Thymus (tissue), 11 donors: ENCODE results near the gene RPLP2. TPM values are rescaled to one million over a fixed set of nuclear protein-coding genes. Genes with fewer than 3 reads are reported as not detected.

Source experiments
- DNase-seq, 9 donors: peaks; one replicate each; pipeline ENCODE4 v3.0.0-alpha.2; 2013; ENCODE audit warnings: low spot score in 9 of 9, low read depth in 6 of 9, missing footprints in 1 of 9
- H3K27ac ChIP-seq, 2 donors: one replicate each; pipeline ENCODE4 v1.5.1; 2013; ENCODE audit warnings: control low read depth in 1 of 2, low read depth in 1 of 2, low read length in 1 of 2, mild to moderate bottlenecking in 1 of 2, moderate library complexity in 1 of 2
- H3K27me3 ChIP-seq, 2 donors: one replicate each; pipeline ENCODE4 v1.5.1; 2013; ENCODE audit warnings: low read length in 1 of 2; ENCODE audit not compliant: control insufficient read depth in 2 of 2, insufficient read depth in 1 of 2
- H3K36me3 ChIP-seq, 2 donors: one replicate each; pipeline ENCODE4 v1.5.1; 2013; ENCODE audit warnings: low read length in 1 of 2, mild to moderate bottlenecking in 1 of 2, moderate library complexity in 1 of 2; ENCODE audit not compliant: control insufficient read depth in 2 of 2, insufficient read depth in 2 of 2
- H3K4me1 ChIP-seq, 2 donors: one replicate each; pipeline ENCODE4 v1.5.1; 2013; ENCODE audit warnings: low read length in 2 of 2; ENCODE audit not compliant: control insufficient read depth in 2 of 2, insufficient read depth in 2 of 2
- H3K4me3 ChIP-seq, 2 donors: one replicate each; pipeline ENCODE4 v1.5.1; 2013; ENCODE audit warnings: low read length in 2 of 2, control low read depth in 1 of 2, mild to moderate bottlenecking in 1 of 2
- H3K9me3 ChIP-seq, 2 donors: one replicate each; pipeline ENCODE4 v1.5.1; 2013; ENCODE audit warnings: low read length in 1 of 2, mild to moderate bottlenecking in 1 of 2; ENCODE audit not compliant: control insufficient read depth in 2 of 2, insufficient read depth in 1 of 2
- WGBS: extraction: QIAGEN DNeasy Blood & Tissue Kit; methylation state at CpG from one replicate; pipeline ENCODE4 v1.1.7; 2013; 5-methylcytosine and 5-hydroxymethylcytosine counted together
- polyA plus RNA-seq: library from polyadenylated mRNA; stranded (reverse); fragments of 200-250 nt; gene quantifications from one replicate; pipeline ENCODE4 v1.2.3, GENCODE V29; 2013
- total RNA-seq: library from RNA; stranded (reverse); fragments of 120-200 nt; gene quantifications from one replicate; pipeline ENCODE4 v1.2.4, GENCODE V29; 2013
- donor health status: healthy.

Gene RPLP2
- total and polyA plus RNA-seq, 2 donors = 1,873 to 2,667 TPM

DNA sequence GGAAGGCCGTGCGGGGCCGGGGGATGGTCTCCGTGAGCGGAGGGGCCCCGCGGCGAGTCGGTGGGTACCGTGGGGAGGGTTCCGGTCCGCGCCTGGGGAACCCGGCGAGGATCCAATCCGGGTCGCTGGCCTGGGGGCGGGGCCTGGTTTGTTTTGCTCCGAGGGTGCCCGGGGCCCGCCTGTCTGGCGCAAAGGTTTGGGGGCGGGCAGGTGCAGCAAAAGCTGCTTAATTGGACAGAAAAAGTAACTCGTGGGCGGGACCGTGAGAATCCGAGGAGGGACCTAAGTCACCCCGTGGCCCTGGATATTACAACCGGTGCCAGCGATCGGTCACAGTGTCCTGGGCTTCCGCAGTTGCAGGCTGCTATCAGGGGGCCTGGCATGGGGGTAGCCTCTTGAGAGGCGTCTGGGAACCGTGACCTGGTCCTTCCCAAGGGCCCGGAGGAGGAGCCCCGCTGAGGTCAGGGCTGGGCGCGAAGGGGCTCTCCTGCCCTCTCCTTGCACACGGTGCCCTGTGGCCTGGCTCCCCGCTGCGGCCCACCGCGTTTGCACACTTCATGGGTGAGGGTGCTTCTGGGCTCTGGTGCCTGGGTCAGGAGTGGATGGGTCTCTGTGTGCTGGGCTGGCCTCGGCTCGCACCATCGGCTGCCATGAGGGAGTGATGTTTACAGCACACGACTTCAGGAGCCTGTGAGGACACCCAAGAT is 10.3 kb downstream of the RPLP2 start:
- peak in 8 of 9 donors; percentile 59 to 94 (median 88) for DNase-seq
- Histone ChIP-seq H3K4me3 (peak overlapping the region; percentile 52 to 95), H3K36me3 (peaks cover 17 to 42% of the 10 kb centered on the region in 2 donors), H3K9me3 (no peaks in the 10 kb centered on the region), H3K4me1 (peaks cover 12 to 30% of the 10 kb centered on the region in 2 donors), H3K27ac (peak overlapping the region; percentile 83 to 94), H3K27me3 (peaks cover 0 to 1% of the 10 kb centered on the region in 2 donors)
- 6% methylated on average over 47 of the region's 47 CpGs for WGBS

GRCh38 chr11:820655-821511 is 11.1 kb downstream of the RPLP2 start:
- Histone ChIP-seq H3K9me3 (no peaks in the 10 kb centered on the region), H3K4me1 (peaks cover 12 to 38% of the 10 kb centered on the region in 2 donors), H3K36me3 (peaks cover 18 to 43% of the 10 kb centered on the region in 2 donors), H3K4me3 (peak overlapping the region; percentile 52 to 95), H3K27me3 (peaks cover under 1 to 9% of the 10 kb centered on the region in 2 donors), H3K27ac (peak overlapping the region in 1 of 2 donors; percentile 70)
- WGBS = 88% methylated on average over 11 of the region's 11 CpGs
- no peak for DNase-seq

GRCh38 chr11:821512-822371 is 12.0 kb downstream of the RPLP2 start:
- Histone ChIP-seq H3K4me3 (no peak overlapping the region), H3K27ac (no peak overlapping the region), H3K36me3 (peaks cover 18 to 41% of the 10 kb centered on the region in 2 donors), H3K27me3 (peaks cover 7 to 18% of the 10 kb centered on the region in 2 donors), H3K9me3 (no peaks in the 10 kb centered on the region), H3K4me1 (peaks cover 12 to 47% of the 10 kb centered on the region in 2 donors)
- no peak for DNase-seq
- 82% methylated on average over 22 of the region's 22 CpGs for WGBS

DNA sequence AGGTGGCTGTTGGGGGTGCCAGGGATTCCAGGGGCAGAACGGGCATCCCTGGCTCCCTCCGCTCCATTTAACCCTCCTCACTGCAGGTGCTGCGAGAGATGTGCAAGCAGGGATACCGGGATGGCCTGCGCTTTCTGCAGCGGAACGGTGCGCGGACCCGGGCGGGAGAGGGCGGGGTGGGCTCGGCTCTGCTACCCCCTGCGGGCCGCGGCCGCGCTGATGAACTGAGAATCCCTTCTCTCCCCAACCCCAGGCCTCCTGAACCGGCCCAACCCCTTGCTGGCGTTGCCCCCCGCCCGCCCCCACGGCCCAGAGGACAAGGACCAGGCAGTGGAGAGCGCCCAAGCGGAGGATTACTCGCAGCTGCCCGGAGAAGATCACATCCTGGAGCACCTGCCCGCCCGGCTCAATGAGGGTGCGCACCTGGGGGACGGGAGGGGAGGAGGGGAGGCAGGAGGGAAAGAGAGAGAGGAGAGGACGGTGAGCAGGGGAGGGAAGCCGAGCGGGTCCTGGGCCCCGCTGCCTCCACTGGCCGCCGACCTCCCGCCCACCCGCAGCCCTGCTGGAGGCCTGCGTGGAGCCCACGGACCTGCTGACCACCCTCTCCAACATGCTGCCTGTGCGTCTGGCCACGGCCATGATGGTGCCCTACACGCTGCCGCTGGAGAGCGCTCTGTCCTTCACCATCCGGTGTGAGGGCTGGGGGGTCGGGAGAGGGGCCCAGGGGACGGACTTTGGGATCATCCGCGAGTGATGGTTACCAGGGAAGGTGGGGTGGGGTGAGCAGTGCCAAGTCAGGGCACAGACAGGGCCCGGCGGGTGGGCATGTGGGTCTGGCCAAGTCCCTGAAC is 13.9 kb downstream of the RPLP2 start:
- Histone ChIP-seq H3K36me3 (peaks cover 18 to 41% of the 10 kb centered on the region in 2 donors), H3K4me3 (no peak overlapping the region), H3K27ac (no peak overlapping the region), H3K4me1 (peaks cover 16 to 62% of the 10 kb centered on the region in 2 donors), H3K9me3 (peaks cover 0 to under 1% of the 10 kb centered on the region in 2 donors), H3K27me3 (peaks cover 25 to 37% of the 10 kb centered on the region in 2 donors)
- DNase-seq = no peak
- WGBS = 97% methylated on average over 53 of the region's 53 CpGs

- 97% methylated on average over 59 of the region's 59 CpGs for WGBS
- Histone ChIP-seq H3K36me3 (peaks cover 18 to 41% of the 10 kb centered on the region in 2 donors), H3K9me3 (peaks cover 0 to 7% of the 10 kb centered on the region in 2 donors), H3K27me3 (peaks cover 33 to 44% of the 10 kb centered on the region in 2 donors), H3K27ac (no peak overlapping the region), H3K4me1 (peaks cover 16 to 63% of the 10 kb centered on the region in 2 donors), H3K4me3 (no peak overlapping the region)
- DNase-seq = no peak
Measured at GRCh38 chr11:824292-824880, 14.6 kb downstream of the RPLP2 start.

DNA sequence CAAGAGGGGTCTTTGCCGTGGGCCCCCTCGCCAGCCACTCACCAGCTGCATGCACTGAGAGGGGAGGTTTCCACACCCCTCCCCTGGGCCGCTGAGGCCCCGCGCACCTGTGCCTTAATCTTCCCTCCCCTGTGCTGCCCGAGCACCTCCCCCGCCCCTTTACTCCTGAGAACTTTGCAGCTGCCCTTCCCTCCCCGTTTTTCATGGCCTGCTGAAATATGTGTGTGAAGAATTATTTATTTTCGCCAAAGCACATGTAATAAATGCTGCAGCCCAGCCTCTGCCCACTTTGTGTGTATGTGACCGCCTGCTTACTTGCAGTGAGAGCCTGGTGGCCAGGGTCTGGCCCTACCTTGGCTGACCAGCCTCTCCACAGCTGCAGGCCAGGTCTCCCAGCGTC is 15.2 kb downstream of the RPLP2 start:
- Histone ChIP-seq H3K27ac (no peak overlapping the region), H3K9me3 (peaks cover under 1 to 13% of the 10 kb centered on the region in 2 donors), H3K4me1 (peaks cover 16 to 69% of the 10 kb centered on the region in 2 donors), H3K4me3 (no peak overlapping the region), H3K36me3 (peaks cover 18 to 41% of the 10 kb centered on the region in 2 donors), H3K27me3 (peaks cover 38 to 50% of the 10 kb centered on the region in 2 donors)
- WGBS = 67% methylated on average over 11 of the region's 11 CpGs
- DNase-seq = no peak

GRCh38 chr11:825366-826226 is 15.8 kb downstream of the RPLP2 start:
- peaks cover 45 to 56% of the 10 kb centered on the region in 2 donors for H3K27me3 ChIP-seq
- WGBS = 97% methylated on average over 12 of the region's 12 CpGs
- peaks cover 10 to 69% of the 10 kb centered on the region in 2 donors for H3K4me1 ChIP-seq
- H3K36me3 ChIP-seq = peaks cover 18 to 40% of the 10 kb centered on the region in 2 donors
- no peak overlapping the region for H3K27ac ChIP-seq
- peaks cover 3 to 18% of the 10 kb centered on the region in 2 donors for H3K9me3 ChIP-seq
- no peak for DNase-seq
- H3K4me3 ChIP-seq = no peak overlapping the region
